HCT116 (cell line): Measurements from ENCODE around the gene SARM1. TPM values are rescaled to one million over a fixed set of nuclear protein-coding genes. Genes with fewer than 3 reads are reported as not detected.

Experiments
- ATAC-seq: fragments of 200-7000 bp; cut with Tn5 transposase; 2 replicates; pipeline ENCODE4 v1.9.1; 2020; ENCODE audit warnings: mild to moderate bottlenecking, moderate library complexity
- BruUV-seq: library from RNA; stranded (reverse); fragments of 400-500 nt; replicated peaks from 2 replicates; lab custom pipeline; 2021; lab: Mats Ljungman, UMichigan
- CTCF ChIA-PET: fragments of 300-600 bp; sonication (Branson Sonifier 250); formaldehyde crosslinking; loops from one replicate; lab custom pipeline; 2021; ENCODE audit warnings: antibody characterized with exemption; lab: Charles Lee
- POLR2A ChIA-PET: fragments of 300-600, 350-600 bp; sonication (Branson Sonifier 250); formaldehyde crosslinking; loops from one replicate; lab custom pipeline; 2021; ENCODE audit warnings: antibody characterized with exemption; lab: Charles Lee
- RAD21 ChIA-PET, 2 experiments: fragments of 300-600 bp; sonication (Branson Sonifier 250); formaldehyde crosslinking; loops; one replicate each; lab custom pipeline; 2023; ENCODE audit warnings: low total read pairs in 2 of 2; ENCODE audit not compliant: uncharacterized antibody in 2 of 2, unreplicated experiment in 2 of 2, low non-redundant PET in 1 of 2; lab: Charles Lee
- DNase-seq: peaks from one replicate; pipeline ENCODE4 v3.0.0-alpha.2; 2010; ENCODE audit warnings: low read depth, low spot score
- H2AFZ ChIP-seq: fragments of 200-600 bp; shearing (Covaris generic), sonication (generic); 2 replicates; pipeline ENCODE4 v1.6.1; 2017; ENCODE audit warnings: low read depth, mixed run types, mixed read lengths, antibody characterized with exemption, low read length; ENCODE audit not compliant: poor library complexity, severe bottlenecking
- H3K27ac ChIP-seq: 2 replicates; pipeline ENCODE4 v1.5.1; 2012; ENCODE audit warnings: low read depth, low read length
- H3K27me3 ChIP-seq: fragments of 200-600 bp; sonication (generic); 2 replicates; pipeline ENCODE4 v1.6.1; 2016; ENCODE audit warnings: mixed run types, low read length, mixed read lengths; ENCODE audit not compliant: insufficient read depth
- H3K36me3 ChIP-seq, 2 experiments: fragments of 200-500 bp in 1 of 2; fragments of 200-600 bp in 1 of 2; sonication (Bioruptor generic) in 1 of 2; sonication (generic) in 1 of 2; 2 replicates each; pipeline versions ENCODE4 v1.5.1 to v1.6.1; 2014 to 2016; ENCODE audit warnings: low read length in 2 of 2, inconsistent platforms in 1 of 2, mixed read lengths in 1 of 2, mixed run types in 1 of 2; ENCODE audit not compliant: insufficient read depth in 2 of 2, control insufficient read depth in 1 of 2
- H3K4me1 ChIP-seq, 2 experiments: fragments of 200-600 bp in 1 of 2; sonication (generic) in 1 of 2; 2 replicates each; pipeline versions ENCODE4 v1.5.1 to v1.6.1; 2012 to 2017; ENCODE audit warnings: low read length in 2 of 2, inconsistent platforms in 1 of 2, mild to moderate bottlenecking in 1 of 2, mixed read lengths in 1 of 2, mixed run types in 1 of 2, moderate library complexity in 1 of 2; ENCODE audit not compliant: insufficient read depth in 2 of 2, control insufficient read depth in 1 of 2
- H3K4me2 ChIP-seq: fragments of 200-600 bp; sonication (generic); 2 replicates; pipeline ENCODE4 v1.6.1; 2017; ENCODE audit warnings: mixed run types, low read length, mixed read lengths
- H3K4me3 ChIP-seq, 2 experiments: fragments of 200-600 bp in 1 of 2; sonication (generic) in 1 of 2; replicated peaks in 1 of 2; 2 replicates each; pipeline ENCODE4 v1.5.1; 2011 to 2016; ENCODE audit warnings: low read length in 2 of 2, control low read depth in 1 of 2, low read depth in 1 of 2, mild to moderate bottlenecking in 1 of 2, mixed read lengths in 1 of 2, mixed run types in 1 of 2
- H3K79me2 ChIP-seq: fragments of 200-600 bp; sonication (generic); 2 replicates; pipeline ENCODE4 v1.6.1; 2017; ENCODE audit warnings: mild to moderate bottlenecking, mixed run types, low read length, moderate library complexity, mixed read lengths; ENCODE audit not compliant: insufficient read depth
- H3K9ac ChIP-seq: fragments of 200-600 bp; sonication (generic); 2 replicates; pipeline ENCODE4 v1.6.1; 2016; ENCODE audit warnings: low read length, mixed read lengths
- H3K9me2 ChIP-seq: fragments of 200-600 bp; sonication (generic), shearing (Covaris generic); 2 replicates; pipeline ENCODE4 v1.6.1; 2017; ENCODE audit warnings: mixed run types, mild to moderate bottlenecking, moderate library complexity; ENCODE audit not compliant: insufficient read depth
- H3K9me3 ChIP-seq, 2 experiments: fragments of 200-500 bp in 1 of 2; fragments of 200-600 bp in 1 of 2; sonication (Bioruptor generic) in 1 of 2; sonication (generic) in 1 of 2; 2 replicates each; pipeline ENCODE4 v1.6.1; 2014 to 2017; ENCODE audit warnings: low read length in 2 of 2, mixed read lengths in 2 of 2, inconsistent platforms in 1 of 2, low read depth in 1 of 2, mild to moderate bottlenecking in 1 of 2, mixed run types in 1 of 2, moderate library complexity in 1 of 2; ENCODE audit not compliant: control insufficient read depth in 1 of 2, insufficient read depth in 1 of 2
- H4K20me1 ChIP-seq: fragments of 200-600 bp; sonication (generic), shearing (Covaris generic); 2 replicates; pipeline ENCODE4 v1.6.1; 2017; ENCODE audit warnings: mixed run types, mild to moderate bottlenecking, moderate library complexity; ENCODE audit not compliant: insufficient read depth
- CBX3 ChIP-seq: IDR thresholded peaks from 2 replicates; pipeline ENCODE4 v1.6.1; 2012; ENCODE audit warnings: low read depth
- CEBPB ChIP-seq: IDR thresholded peaks from 2 replicates; pipeline ENCODE4 v1.6.1; 2012; ENCODE audit warnings: low read depth
- CTCF ChIP-seq, 3 experiments: fragments of 200-600 bp in 1 of 3; sonication (generic) in 1 of 3; IDR thresholded peaks in 2 of 3; conservative IDR thresholded peaks in 1 of 3; 2 replicates each; pipeline ENCODE4 v1.5.1; 2012 to 2017; ENCODE audit warnings: low read depth in 2 of 3, low read length in 2 of 3, antibody characterized with exemption in 1 of 3, borderline replicate concordance in 1 of 3, control low read depth in 1 of 3, mild to moderate bottlenecking in 1 of 3, mixed read lengths in 1 of 3, mixed run types in 1 of 3, moderate library complexity in 1 of 3; ENCODE audit not compliant: insufficient read depth in 1 of 3
- EGR1 ChIP-seq: IDR thresholded peaks from 2 replicates; pipeline ENCODE4 v1.6.1; 2012; ENCODE audit warnings: low read depth
- ELF1 ChIP-seq: IDR thresholded peaks from 2 replicates; pipeline ENCODE4 v1.6.1; 2012; ENCODE audit warnings: low read depth, borderline replicate concordance
- EZH2 ChIP-seq: fragments of 200-600 bp; sonication (generic); IDR thresholded peaks from 2 replicates; pipeline ENCODE4 v1.6.1; 2017; ENCODE audit warnings: antibody characterized with exemption, mixed run types
- EZH2phosphoT487 ChIP-seq: fragments of 200-600 bp; IDR thresholded peaks from 2 replicates; pipeline ENCODE4 v1.6.1; 2018; ENCODE audit warnings: antibody characterized with exemption, borderline replicate concordance
- FOSL1 ChIP-seq: IDR thresholded peaks from 2 replicates; pipeline ENCODE4 v1.6.1; 2012; ENCODE audit warnings: low read depth
- POLR2AphosphoS5 ChIP-seq: IDR thresholded peaks from 2 replicates; pipeline ENCODE4 v1.6.1; 2011; ENCODE audit warnings: mild to moderate bottlenecking, low read depth, low read length, moderate library complexity
- RAD21 ChIP-seq: IDR thresholded peaks from 2 replicates; pipeline ENCODE4 v1.6.1; 2012; ENCODE audit warnings: low read depth, mild to moderate bottlenecking
- SRF ChIP-seq: IDR thresholded peaks from 2 replicates; pipeline ENCODE4 v1.6.1; 2012; ENCODE audit warnings: low read depth
- TCF7L2 ChIP-seq: IDR thresholded peaks from 2 replicates; pipeline ENCODE4 v1.7.0; 2011; ENCODE audit warnings: borderline replicate concordance, inconsistent platforms; ENCODE audit not compliant: insufficient read depth, insufficient read length; ENCODE audit errors: extremely low read depth
- ZFX ChIP-seq: fragments of 450-650 bp; IDR thresholded peaks from 2 replicates; pipeline ENCODE4 v1.6.1; 2017
- ZNF274 ChIP-seq: fragments of 200-500 bp; sonication (Bioruptor generic); IDR thresholded peaks from 2 replicates; pipeline ENCODE4 v1.6.1; 2014; ENCODE audit warnings: mild to moderate bottlenecking, low read depth, low read length, inconsistent platforms
- intact Hi-C: fragments of 100-400 bp; cut with micrococcal nuclease; formaldehyde crosslinking; loops from 2 replicates; pipeline ENCODE4 v1.10.0; 2022
- total RNA-seq: library from RNA; stranded (reverse); gene quantifications from one replicate; pipeline ENCODE4 v1.2.1, GENCODE V29; 2021; ENCODE audit not compliant: unreplicated experiment
- TF ChIP-seq, protein P1 (sequence below): IDR thresholded peaks from 2 replicates; pipeline ENCODE4 v1.6.1; 2012
- TF ChIP-seq, protein P2 (sequence below): IDR thresholded peaks from 2 replicates; pipeline ENCODE4 v1.6.1; 2011; ENCODE audit warnings: mild to moderate bottlenecking, low read length, moderate library complexity; ENCODE audit not compliant: insufficient replicate concordance; ENCODE audit errors: extremely low read depth

Gene SARM1
- total RNA-seq, 1 experiment from 2014 or later, result 1.3 TPM

DNA sequence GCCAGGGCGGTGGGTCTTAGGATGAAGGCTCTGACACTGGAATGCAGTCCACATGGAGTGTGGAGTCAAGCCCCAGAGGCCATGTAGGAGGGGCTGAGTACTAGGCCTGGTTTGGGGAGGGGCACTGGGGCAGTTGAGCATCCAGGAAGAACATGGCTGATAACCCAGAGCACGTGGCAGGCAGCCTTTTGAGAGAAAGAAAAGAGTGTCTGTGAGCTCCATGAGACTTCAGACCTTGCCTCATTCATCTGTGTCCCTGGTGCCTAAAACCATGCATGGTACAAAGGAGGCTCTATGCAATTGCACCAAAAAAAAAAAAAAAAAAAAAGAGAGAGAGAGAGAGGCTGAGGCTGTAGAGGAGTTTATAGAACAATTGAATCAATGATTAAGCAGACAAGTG, 19.9 kb downstream of the SARM1 start:
- H3K27ac ChIP-seq, result no peak overlapping the region
- H3K4me2 ChIP-seq, result no peak overlapping the region
- H3K4me1 ChIP-seq, result no peaks in the 10 kb centered on the region
- CTCF ChIA-PET, result no interaction called here
- no peaks in the 10 kb centered on the region for H3K79me2 ChIP-seq
- DNase-seq, result no peak
- H3K27me3 ChIP-seq, result no peaks in the 10 kb centered on the region
- ATAC-seq, result no peak
- no peak overlapping the region for H3K9ac ChIP-seq
- no TSS peak for BruUV-seq
- H2AFZ ChIP-seq, result no peak overlapping the region
- no peak for TF ChIP-seq CBX3
- TF ChIP-seq, protein P1, sequence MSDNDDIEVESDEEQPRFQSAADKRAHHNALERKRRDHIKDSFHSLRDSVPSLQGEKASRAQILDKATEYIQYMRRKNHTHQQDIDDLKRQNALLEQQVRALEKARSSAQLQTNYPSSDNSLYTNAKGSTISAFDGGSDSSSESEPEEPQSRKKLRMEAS, result no peak
- no peak for TF ChIP-seq EZH2
- TF ChIP-seq, protein P2, sequence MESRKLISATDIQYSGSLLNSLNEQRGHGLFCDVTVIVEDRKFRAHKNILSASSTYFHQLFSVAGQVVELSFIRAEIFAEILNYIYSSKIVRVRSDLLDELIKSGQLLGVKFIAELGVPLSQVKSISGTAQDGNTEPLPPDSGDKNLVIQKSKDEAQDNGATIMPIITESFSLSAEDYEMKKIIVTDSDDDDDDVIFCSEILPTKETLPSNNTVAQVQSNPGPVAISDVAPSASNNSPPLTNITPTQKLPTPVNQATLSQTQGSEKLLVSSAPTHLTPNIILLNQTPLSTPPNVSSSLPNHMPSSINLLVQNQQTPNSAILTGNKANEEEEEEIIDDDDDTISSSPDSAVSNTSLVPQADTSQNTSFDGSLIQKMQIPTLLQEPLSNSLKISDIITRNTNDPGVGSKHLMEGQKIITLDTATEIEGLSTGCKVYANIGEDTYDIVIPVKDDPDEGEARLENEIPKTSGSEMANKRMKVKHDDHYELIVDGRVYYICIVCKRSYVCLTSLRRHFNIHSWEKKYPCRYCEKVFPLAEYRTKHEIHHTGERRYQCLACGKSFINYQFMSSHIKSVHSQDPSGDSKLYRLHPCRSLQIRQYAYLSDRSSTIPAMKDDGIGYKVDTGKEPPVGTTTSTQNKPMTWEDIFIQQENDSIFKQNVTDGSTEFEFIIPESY, result no peak
- no peak for TF ChIP-seq TCF7L2
- no peak for TF ChIP-seq SRF
- TF ChIP-seq RAD21, result no peak
- TF ChIP-seq EZH2phosphoT487, result no peak
- no peak for TF ChIP-seq CTCF (IDR thresholded peaks at IDR 0.05 in 2 of 3, conservative IDR thresholded peaks at IDR 0.05 in 1 of 3; ENCODE audit: borderline replicate concordance in 1 of 3, insufficient read depth in 1 of 3, low read depth in 2 of 3, low read length in 2 of 3)
- TF ChIP-seq CEBPB, result no peak
- TF ChIP-seq ZNF274, result no peak
- no peak for TF ChIP-seq EGR1
- TF ChIP-seq ZFX, result no peak
- TF ChIP-seq POLR2AphosphoS5, result no peak
- TF ChIP-seq ELF1, result no peak
- TF ChIP-seq FOSL1, result no peak
- H3K9me2 ChIP-seq, result no peaks in the 10 kb centered on the region
- intact Hi-C loops, result no loop called here
- RAD21 ChIA-PET, result no interaction called here
- H3K9me3 ChIP-seq, result no peaks in the 10 kb centered on the region
- H3K36me3 ChIP-seq, result no peaks in the 10 kb centered on the region
- H4K20me1 ChIP-seq, result no peaks in the 10 kb centered on the region
- POLR2A ChIA-PET, result no interaction called here
- no peak overlapping the region for H3K4me3 ChIP-seq
